Liver (tissue), 3 donors: ENCODE data around the gene KERA.

ENCODE experiments used
- CTCF ChIP-seq: fragments of 150-350 bp; IDR thresholded peaks from 2 replicates; pipeline ENCODE4 v1.5.1; 2017; ENCODE audit warnings: improper control_type of control experiment, low read depth, low read length; ENCODE audit not compliant: missing input control
- EGR1 ChIP-seq, 2 donors: IDR thresholded peaks; 2 replicates each; pipeline ENCODE4 v1.6.1; 2016 to 2018; ENCODE audit warnings: antibody characterized with exemption in 2 of 2, low read depth in 2 of 2
- GABPA ChIP-seq, 2 donors: IDR thresholded peaks in 1 of 2; conservative IDR thresholded peaks in 1 of 2; 2 replicates each; pipeline ENCODE4 v1.6.1; 2016; ENCODE audit warnings: antibody characterized with exemption in 2 of 2, mild to moderate bottlenecking in 1 of 2, moderate library complexity in 1 of 2
- JUND ChIP-seq, 2 donors: IDR thresholded peaks; 2 replicates each; pipeline ENCODE4 v1.6.1; 2016; ENCODE audit warnings: antibody characterized with exemption in 2 of 2
- MAX ChIP-seq: IDR thresholded peaks from 2 replicates; pipeline ENCODE4 v1.6.1; 2016; ENCODE audit warnings: antibody characterized with exemption
- RAD21 ChIP-seq, 2 donors: IDR thresholded peaks; 2 replicates each; pipeline ENCODE4 v1.6.1; 2016; ENCODE audit warnings: antibody characterized with exemption in 2 of 2, mild to moderate bottlenecking in 2 of 2
- REST ChIP-seq: IDR thresholded peaks from 2 replicates; pipeline ENCODE4 v1.6.1; 2016; ENCODE audit warnings: antibody characterized with exemption, mild to moderate bottlenecking
- TAF1 ChIP-seq: conservative IDR thresholded peaks from 2 replicates; pipeline ENCODE4 v1.6.1; 2016; ENCODE audit warnings: antibody characterized with exemption, mild to moderate bottlenecking
- YY1 ChIP-seq: IDR thresholded peaks from 2 replicates; pipeline ENCODE4 v1.6.1; 2016; ENCODE audit warnings: antibody characterized with exemption, mild to moderate bottlenecking
- ZBTB33 ChIP-seq: IDR thresholded peaks from 2 replicates; pipeline ENCODE4 v1.6.1; 2016; ENCODE audit warnings: antibody characterized with exemption
- donor health status: healthy.
- donor health status: healthy.

- TF ChIP-seq MAX (no peak), REST (no peak), CTCF (no peak), EGR1 (IDR thresholded peaks at IDR 0.05; ENCODE audit: low read depth in 2 of 2) (no peak), TAF1 (no peak), GABPA (IDR thresholded peaks at IDR 0.05 in 1 of 2, conservative IDR thresholded peaks at IDR 0.05 in 1 of 2) (no peak), RAD21 (IDR thresholded peaks at IDR 0.05) (no peak), ZBTB33 (no peak), JUND (IDR thresholded peaks at IDR 0.05) (no peak), YY1 (no peak)
These were observed 17.0 kb upstream of the KERA start for GRCh38 chr12:91074851-91075250.
